Measurements from ENCODE around the gene EXOSC2. TPM values are rescaled to one million over a fixed set of nuclear protein-coding genes. Genes with fewer than 3 reads are reported as not detected.

EXOSC2 gene
- total RNA-seq, 1 donor from 2014 or later = 75.5 TPM

DNA sequence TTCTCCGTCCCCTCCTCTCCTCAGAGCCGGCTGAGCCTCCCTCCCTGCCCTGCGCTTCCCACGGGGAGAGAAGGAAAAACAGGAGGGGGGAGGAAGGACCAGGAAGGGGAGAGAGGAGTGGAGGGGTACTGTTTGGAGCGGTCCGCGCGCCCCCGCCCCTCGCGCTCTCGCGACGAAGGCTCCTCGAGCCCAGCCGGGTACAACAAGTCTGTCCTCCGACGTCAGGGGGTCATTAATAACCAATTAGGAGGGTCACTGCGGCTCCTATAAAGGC lies 29.7 kb upstream of the EXOSC2 start:
- peak overlapping the region; percentile 20 for H3K4me3 ChIP-seq
- Mint-ChIP-seq H3K4me1 (peaks cover 32% of the 10 kb centered on the region), H3K27ac (no peak overlapping the region), H3K4me3 (peak overlapping the region; percentile 67), H3K27me3 (ENCODE audit: insufficient read depth, low read depth) (peaks cover 71% of the 10 kb centered on the region), H3K36me3 (peaks cover 3% of the 10 kb centered on the region), H3K9me3 (peaks cover 6% of the 10 kb centered on the region)
- no peak for TF ChIP-seq CTCF (IDR thresholded peaks at IDR 0.05)
- H3K79me2 ChIP-seq (ENCODE audit: low read depth) = no peaks in the 10 kb centered on the region
- no peaks in the 10 kb centered on the region for H3K9me3 ChIP-seq (ENCODE audit: low read depth)
- H2AFZ ChIP-seq (replicated peaks) = no peak overlapping the region
- H3K4me1 ChIP-seq = peaks cover 60% of the 10 kb centered on the region
- H3F3A ChIP-seq (ENCODE audit: low read depth) = peaks cover 47% of the 10 kb centered on the region
- peak; percentile 53 for DNase-seq (ENCODE audit: low spot score)
- no peak overlapping the region for H3K9ac ChIP-seq
- no peaks in the 10 kb centered on the region for H3K36me3 ChIP-seq
- H3K27me3 ChIP-seq = peaks cover 100% of the 10 kb centered on the region
- peak overlapping the region; percentile 80 for H3K4me2 ChIP-seq
- peaks cover 69% of the 10 kb centered on the region for H4K20me1 ChIP-seq (ENCODE audit: low read depth)
- no peak overlapping the region for H3K27ac ChIP-seq

GRCh38 chr9:130664251-130665028 lies 29.1 kb upstream of the EXOSC2 start, which contains the start of gene PRDM12:
TSS of gene PRDM12 (plus strand) at chr9:130664594. CDS start at chr9:130664654, 60 bp downstream.
- Histone ChIP-seq H3K9ac (no peak within 1 kb of the TSS), H3K9me3 (ENCODE audit: low read depth) (no peaks in the 10 kb centered on the region), H3K79me2 (ENCODE audit: low read depth) (no peaks in the 10 kb centered on the region), H3K36me3 (no peaks in the 10 kb centered on the region), H2AFZ (replicated peaks) (no peak within 1 kb of the TSS), H3K4me2 (peak within 1 kb of the TSS; percentile 80), H3K4me3 (peak within 1 kb of the TSS; percentile 40), H3K27ac (no peak within 1 kb of the TSS), H3K4me1 (peaks cover 60% of the 10 kb centered on the region), H3K27me3 (peaks cover 100% of the 10 kb centered on the region), H3F3A (ENCODE audit: low read depth) (peaks cover 47% of the 10 kb centered on the region), H4K20me1 (ENCODE audit: low read depth) (peaks cover 63% of the 10 kb centered on the region)
- peak; percentile 66 for DNase-seq (ENCODE audit: low spot score)
- Mint-ChIP-seq H3K4me3 (peak within 1 kb of the TSS; percentile 78), H3K27me3 (ENCODE audit: insufficient read depth, low read depth) (peaks cover 73% of the 10 kb centered on the region), H3K9me3 (peaks cover 4% of the 10 kb centered on the region), H3K4me1 (peaks cover 30% of the 10 kb centered on the region), H3K27ac (no peak within 1 kb of the TSS), H3K36me3 (peaks cover 3% of the 10 kb centered on the region)
- no peak for TF ChIP-seq EZH2 (IDR thresholded peaks at IDR 0.05)
- no peak for TF ChIP-seq EZH2phosphoT487 (IDR thresholded peaks at IDR 0.05)
- TF ChIP-seq CTCF (IDR thresholded peaks at IDR 0.05) = no peak

- Histone ChIP-seq H4K20me1 (ENCODE audit: low read depth) (peaks cover 60% of the 10 kb centered on the region), H3K27ac (no peak overlapping the region), H3K4me1 (peaks cover 60% of the 10 kb centered on the region), H3K9ac (no peak overlapping the region), H3K4me3 (peak overlapping the region; percentile 40), H3K36me3 (no peaks in the 10 kb centered on the region), H3K9me3 (ENCODE audit: low read depth) (no peaks in the 10 kb centered on the region), H2AFZ (replicated peaks) (no peak overlapping the region), H3F3A (ENCODE audit: low read depth) (peaks cover 44% of the 10 kb centered on the region), H3K27me3 (peaks cover 100% of the 10 kb centered on the region), H3K79me2 (ENCODE audit: low read depth) (no peaks in the 10 kb centered on the region), H3K4me2 (peak overlapping the region; percentile 80)
- Mint-ChIP-seq H3K27me3 (ENCODE audit: insufficient read depth, low read depth) (peaks cover 70% of the 10 kb centered on the region), H3K9me3 (peaks cover 4% of the 10 kb centered on the region), H3K4me3 (peak overlapping the region; percentile 78), H3K4me1 (peaks cover 30% of the 10 kb centered on the region), H3K27ac (no peak overlapping the region), H3K36me3 (peaks cover 3% of the 10 kb centered on the region)
- TF ChIP-seq CTCF (IDR thresholded peaks at IDR 0.05) = no peak
- peak; percentile 91 for TF ChIP-seq EZH2 (IDR thresholded peaks at IDR 0.05)
- peak; percentile 90 for TF ChIP-seq EZH2phosphoT487 (IDR thresholded peaks at IDR 0.05)
- peak; percentile 55 for DNase-seq (ENCODE audit: low spot score)
These were observed 28.6 kb upstream of the EXOSC2 start for GRCh38 chr9:130665029-130665430.
